Upper lobe of left lung (tissue), 4 donors: ENCODE results near the gene SHMT1.

ENCODE experiments used
- CTCF ChIP-seq, 6 experiments: fragments of 450-650 bp in 4 of 6; fragments of 200-600 bp in 2 of 6; sonication (generic) in 2 of 6; IDR thresholded peaks; one replicate each; pipeline ENCODE4 v1.5.1; 2016 to 2019; ENCODE audit warnings: antibody characterized with exemption in 6 of 6
- POLR2AphosphoS5 ChIP-seq, 2 donors: sonication (generic); formaldehyde crosslinking; IDR thresholded peaks; one replicate each; pipeline ENCODE4 v1.5.1; 2017; ENCODE audit warnings: antibody characterized with exemption in 2 of 2

GRCh38 chr17:18278867-18279266, 84.5 kb downstream of the SHMT1 start:
- no peak for TF ChIP-seq CTCF (IDR thresholded peaks at IDR 0.05)
- no peak for TF ChIP-seq POLR2AphosphoS5 (IDR thresholded peaks at IDR 0.05)
